ENCODE results near the gene GLIPR2.

GRCh38 chr9:36177571-36177970, 41.0 kb downstream of the GLIPR2 start:
- TF ChIP-seq, protein P1, sequence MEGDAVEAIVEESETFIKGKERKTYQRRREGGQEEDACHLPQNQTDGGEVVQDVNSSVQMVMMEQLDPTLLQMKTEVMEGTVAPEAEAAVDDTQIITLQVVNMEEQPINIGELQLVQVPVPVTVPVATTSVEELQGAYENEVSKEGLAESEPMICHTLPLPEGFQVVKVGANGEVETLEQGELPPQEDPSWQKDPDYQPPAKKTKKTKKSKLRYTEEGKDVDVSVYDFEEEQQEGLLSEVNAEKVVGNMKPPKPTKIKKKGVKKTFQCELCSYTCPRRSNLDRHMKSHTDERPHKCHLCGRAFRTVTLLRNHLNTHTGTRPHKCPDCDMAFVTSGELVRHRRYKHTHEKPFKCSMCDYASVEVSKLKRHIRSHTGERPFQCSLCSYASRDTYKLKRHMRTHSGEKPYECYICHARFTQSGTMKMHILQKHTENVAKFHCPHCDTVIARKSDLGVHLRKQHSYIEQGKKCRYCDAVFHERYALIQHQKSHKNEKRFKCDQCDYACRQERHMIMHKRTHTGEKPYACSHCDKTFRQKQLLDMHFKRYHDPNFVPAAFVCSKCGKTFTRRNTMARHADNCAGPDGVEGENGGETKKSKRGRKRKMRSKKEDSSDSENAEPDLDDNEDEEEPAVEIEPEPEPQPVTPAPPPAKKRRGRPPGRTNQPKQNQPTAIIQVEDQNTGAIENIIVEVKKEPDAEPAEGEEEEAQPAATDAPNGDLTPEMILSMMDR (IDR thresholded peaks at IDR 0.05): no peak
- no peak for TF ChIP-seq POLR2A (IDR thresholded peaks at IDR 0.05)

Measured in heart left ventricle (tissue), 13 donors.